T-helper 1 cell (primary cell): ENCODE data around the gene MDM2.

Experiments used
- DNase-seq, 5 donors: peaks; one replicate each; pipeline ENCODE4 v3.0.0-alpha.2; 2012 to 2020

MDM2 gene

DNA sequence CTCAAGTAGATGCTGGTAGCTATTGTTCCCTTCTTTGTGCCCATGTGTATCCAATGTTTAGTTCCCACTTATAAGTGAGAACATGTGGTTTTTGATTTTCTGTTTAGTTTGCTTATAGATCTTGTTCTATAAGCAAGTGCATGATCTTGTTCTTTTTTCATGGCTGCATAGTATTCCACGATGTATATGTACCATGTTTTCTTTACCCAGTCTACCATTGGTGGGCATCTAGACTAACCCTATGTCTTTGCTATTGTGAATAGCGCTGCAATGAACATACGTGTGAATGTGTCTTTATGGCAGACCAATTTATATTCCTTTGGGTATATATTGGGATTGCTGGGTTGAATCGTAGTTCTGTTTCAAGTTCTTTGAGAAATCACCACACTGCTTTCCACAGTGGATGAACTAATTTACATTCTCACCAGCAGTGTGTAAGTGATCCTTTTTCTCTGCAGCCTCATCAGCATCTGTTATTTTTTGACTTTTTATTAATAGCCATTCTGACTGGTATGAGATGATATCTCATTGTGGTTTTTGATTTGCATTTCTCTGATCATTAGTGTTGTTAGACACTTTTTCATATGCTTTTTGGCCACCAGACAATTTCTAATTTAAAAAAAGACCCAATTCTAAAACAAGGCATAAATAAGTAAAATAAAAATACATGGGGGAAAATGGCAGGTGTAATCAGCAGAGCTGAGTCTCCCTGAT, 74.4 kb downstream of the MDM2 start:
- no peak for DNase-seq

GRCh38 chr12:68883151-68883550, 75.2 kb downstream of the MDM2 start:
- no peak for DNase-seq

GRCh38 chr12:68884251-68884650, 76.3 kb downstream of the MDM2 start:
- DNase-seq: no peak

DNA sequence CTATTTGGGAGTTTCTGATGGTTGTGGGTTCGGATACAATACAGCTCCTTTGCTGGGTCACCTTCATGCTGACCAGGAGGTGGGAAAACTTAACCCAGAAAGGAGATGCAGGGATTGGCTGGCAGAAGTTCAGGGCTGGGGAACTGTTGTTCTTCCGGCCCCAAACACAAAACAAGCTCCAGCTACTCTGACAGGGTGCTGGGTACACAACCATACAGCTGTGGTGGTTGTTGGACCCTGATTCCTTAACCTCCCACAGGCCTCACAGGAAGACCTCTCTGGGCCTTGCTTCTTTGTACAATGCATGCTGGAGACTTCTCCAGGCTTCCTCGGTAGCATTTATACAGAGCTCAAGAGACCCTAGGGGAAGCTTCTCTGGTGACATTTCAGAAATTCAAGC, 77.4 kb downstream of the MDM2 start:
- no peak for DNase-seq

GRCh38 chr12:68886636-68887572, 78.9 kb downstream of the MDM2 start:
- DNase-seq: no peak

DNA sequence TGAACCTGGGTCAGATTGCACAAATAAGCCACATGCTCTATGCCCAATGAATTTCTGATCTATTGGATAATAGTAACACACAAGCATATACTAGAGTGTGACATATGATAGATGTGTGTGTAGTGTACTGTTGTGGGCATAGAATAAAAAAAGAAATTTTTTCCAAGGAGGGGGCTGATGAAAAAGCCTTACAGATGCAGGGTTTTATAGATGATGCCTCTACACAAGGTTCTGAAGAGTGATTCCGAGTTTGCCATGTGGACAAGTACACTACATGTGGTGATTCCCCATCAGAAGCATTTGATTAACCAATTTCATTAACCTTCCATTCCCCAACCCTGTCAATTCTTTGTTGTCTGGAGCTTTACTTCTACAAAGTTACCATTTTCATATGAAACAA, 79.7 kb downstream of the MDM2 start:
- DNase-seq: no peak

DNA sequence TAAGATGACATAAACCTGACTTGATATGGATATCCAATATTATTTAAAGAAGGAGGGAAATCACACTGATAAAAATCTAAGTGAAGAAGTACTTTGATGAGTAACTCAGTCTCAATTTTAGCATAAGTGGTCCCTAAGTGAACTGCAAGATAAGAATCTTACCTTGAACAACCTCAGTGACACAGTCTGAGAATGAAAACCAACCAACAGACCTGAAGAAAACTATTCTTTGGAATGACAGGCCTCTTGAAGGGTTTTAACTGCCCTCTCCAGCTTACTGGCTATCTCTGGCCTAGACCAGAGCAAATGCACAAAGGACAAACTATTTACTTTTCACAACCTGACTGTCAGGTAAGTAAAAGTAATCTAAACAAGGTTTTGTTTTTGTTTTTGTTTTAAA, 80.3 kb downstream of the MDM2 start:
- peak in 1 of 5 donors; percentile 40 for DNase-seq

GRCh38 chr12:68890701-68891113, 82.7 kb downstream of the MDM2 start:
- no peak for DNase-seq

GRCh38 chr12:68891141-68891540, 83.2 kb downstream of the MDM2 start:
- DNase-seq: no peak

GRCh38 chr12:68893201-68893600, 85.2 kb downstream of the MDM2 start:
- DNase-seq: no peak

DNA sequence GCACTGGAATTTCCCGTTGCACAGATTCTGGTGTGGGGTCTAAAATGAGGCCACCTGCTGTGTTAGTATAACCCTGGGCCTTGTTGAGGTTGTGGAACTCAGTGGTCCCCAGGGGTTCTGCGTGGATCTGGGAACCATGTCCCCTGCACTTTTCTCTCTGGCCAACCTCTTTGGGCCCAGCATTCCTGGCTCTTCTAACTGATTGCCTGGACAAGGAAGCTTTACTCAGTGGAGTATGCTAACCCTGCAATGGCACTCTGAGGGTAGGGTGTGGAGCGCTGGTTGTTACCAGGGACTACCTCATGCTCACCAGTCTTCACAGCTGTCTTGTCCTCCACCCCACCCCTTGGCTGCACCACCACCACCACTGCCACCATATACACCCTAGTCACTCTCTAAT, 85.8 kb downstream of the MDM2 start:
- no peak for DNase-seq

- no peak for DNase-seq
These were observed 86.4 kb downstream of the MDM2 start for GRCh38 chr12:68894276-68894855.

GRCh38 chr12:68896881-68897540, 89.0 kb downstream of the MDM2 start:
- DNase-seq: no peak

GRCh38 chr12:68899251-68899771, 91.3 kb downstream of the MDM2 start:
- DNase-seq: no peak

- no peak for DNase-seq
These were observed 92.3 kb downstream of the MDM2 start for GRCh38 chr12:68900241-68900640.
